PFSK-1 (cell line): ENCODE data around the gene SCTR.

Experiments
- FOXP2 ChIP-seq: optimal IDR thresholded peaks from 2 replicates; pipeline ENCODE3; 2011; ENCODE audit warnings: borderline replicate concordance, control low read depth, inconsistent platforms; ENCODE audit not compliant: insufficient read depth; ENCODE audit errors: extremely low read length, extremely low read depth
- POLR2AphosphoS5 ChIP-seq: IDR thresholded peaks from 2 replicates; pipeline ENCODE4 v1.6.1; 2012; ENCODE audit warnings: low read depth, mild to moderate bottlenecking, control low read depth, low read length, moderate library complexity
- REST ChIP-seq, 2 experiments: IDR thresholded peaks; 2 replicates each; pipeline versions ENCODE4 v1.6.1 to v1.8.0; 2011 to 2012; ENCODE audit warnings: low read depth in 2 of 2, low read length in 2 of 2, control low read depth in 1 of 2, inconsistent platforms in 1 of 2, mild to moderate bottlenecking in 1 of 2, moderate library complexity in 1 of 2; ENCODE audit not compliant: insufficient read depth in 1 of 2
- SIN3A ChIP-seq: IDR thresholded peaks from 2 replicates; pipeline ENCODE4 v1.6.1; 2012; ENCODE audit warnings: mild to moderate bottlenecking, low read length, moderate library complexity, borderline replicate concordance; ENCODE audit not compliant: insufficient read depth
- TAF1 ChIP-seq: IDR thresholded peaks from 2 replicates; pipeline ENCODE4 v1.6.1; 2012; ENCODE audit warnings: low read length, control low read depth, borderline replicate concordance; ENCODE audit not compliant: insufficient read depth

SCTR gene

GRCh38 chr2:119525614-119526013 is 1.3 kb upstream of the SCTR start:
- no peak for TF ChIP-seq FOXP2
- TF ChIP-seq POLR2AphosphoS5: no peak
- no peak for TF ChIP-seq SIN3A

- no peak for TF ChIP-seq SIN3A
- TF ChIP-seq TAF1: no peak
- no peak for TF ChIP-seq REST (IDR thresholded peaks at IDR 0.05; ENCODE audit: insufficient read depth in 1 of 2, low read depth in 2 of 2, low read length in 2 of 2)
- no peak for TF ChIP-seq FOXP2
- TF ChIP-seq POLR2AphosphoS5: no peak
Observed at GRCh38 chr2:119523383-119523951, 816 bp downstream of the SCTR start.

GRCh38 chr2:119522671-119523070 is 1.6 kb downstream of the SCTR start:
- no peak for TF ChIP-seq TAF1
- no peak for TF ChIP-seq FOXP2
- TF ChIP-seq POLR2AphosphoS5: no peak
- TF ChIP-seq SIN3A: no peak
- TF ChIP-seq REST (IDR thresholded peaks at IDR 0.05; ENCODE audit: insufficient read depth in 1 of 2, low read depth in 2 of 2, low read length in 2 of 2): no peak

- TF ChIP-seq POLR2AphosphoS5: no peak
- TF ChIP-seq TAF1: no peak
- TF ChIP-seq REST (IDR thresholded peaks at IDR 0.05; ENCODE audit: insufficient read depth in 1 of 2, low read depth in 2 of 2, low read length in 2 of 2): no peak
- no peak for TF ChIP-seq FOXP2
- no peak for TF ChIP-seq SIN3A
Observed at GRCh38 chr2:119521433-119522050, 2.7 kb downstream of the SCTR start.

GRCh38 chr2:119520696-119521432 is 3.4 kb downstream of the SCTR start:
- TF ChIP-seq TAF1 (no peak), FOXP2 (no peak), REST (IDR thresholded peaks at IDR 0.05; ENCODE audit: insufficient read depth in 1 of 2, low read depth in 2 of 2, low read length in 2 of 2) (no peak), SIN3A (no peak)
